ENCODE data around the gene MARK1.
"Not testable (repeated sequence)": the region's sequence is repeated elsewhere in the genome, so short reads cannot be mapped to it uniquely, and the experiment has no call there.

The MARK1 gene

GRCh38 chr1:220628431-220628830, 100.5 kb downstream of the MARK1 start:
- no peak for DNase-seq (ENCODE audit: low read depth)

- DNase-seq (ENCODE audit: low read depth) = no peak
Measured at GRCh38 chr1:220631238-220631815, 103.4 kb downstream of the MARK1 start.

GRCh38 chr1:220637759-220638158, 109.8 kb downstream of the MARK1 start:
- DNase-seq (ENCODE audit: low read depth) = no peak

- no peak for DNase-seq (ENCODE audit: low read depth)
Measured at GRCh38 chr1:220642285-220642684, 114.3 kb downstream of the MARK1 start.

- no peak for DNase-seq (ENCODE audit: low read depth)
Measured at GRCh38 chr1:220652995-220653394, 125.1 kb downstream of the MARK1 start.

GRCh38 chr1:220655509-220655908, 127.6 kb downstream of the MARK1 start:
- DNase-seq (ENCODE audit: low read depth) = no peak

- DNase-seq (ENCODE audit: low read depth) = no peak
Measured at GRCh38 chr1:220655961-220656740, 128.2 kb downstream of the MARK1 start.

- no peak for DNase-seq (ENCODE audit: low read depth)
Measured at GRCh38 chr1:220666349-220666748, 138.4 kb downstream of the MARK1 start.

- no peak for DNase-seq (ENCODE audit: low read depth)
Measured at GRCh38 chr1:220669005-220669404, 141.1 kb downstream of the MARK1 start.

- DNase-seq (ENCODE audit: low read depth) = no peak
Measured at GRCh38 chr1:220670365-220670764, 142.4 kb downstream of the MARK1 start.

GRCh38 chr1:220673921-220674320, 146.0 kb downstream of the MARK1 start:
- DNase-seq (ENCODE audit: low read depth) = no peak

- DNase-seq (ENCODE audit: low read depth) = no peak
Measured at GRCh38 chr1:220677251-220677650, 149.3 kb downstream of the MARK1 start.

- DNase-seq (ENCODE audit: low read depth) = no peak
Measured at GRCh38 chr1:220680085-220680687, 152.2 kb downstream of the MARK1 start.

GRCh38 chr1:220681220-220681880, 153.4 kb downstream of the MARK1 start:
- DNase-seq (ENCODE audit: low read depth) = no peak

GRCh38 chr1:220682901-220683576, 155.1 kb downstream of the MARK1 start:
- no peak for DNase-seq (ENCODE audit: low read depth)

- not testable (repeated sequence) for DNase-seq (ENCODE audit: low read depth)
Measured at GRCh38 chr1:220683716-220684115, 155.8 kb downstream of the MARK1 start.

GRCh38 chr1:220684890-220685289, 157.0 kb downstream of the MARK1 start:
- no peak for DNase-seq (ENCODE audit: low read depth)

GRCh38 chr1:220685879-220686278, 157.9 kb downstream of the MARK1 start:
- DNase-seq (ENCODE audit: low read depth) = no peak

- no peak for DNase-seq (ENCODE audit: low read depth)
Measured at GRCh38 chr1:220687809-220688208, 159.9 kb downstream of the MARK1 start.

- no peak for DNase-seq (ENCODE audit: low read depth)
Measured at GRCh38 chr1:220689666-220690065, 161.7 kb downstream of the MARK1 start.

GRCh38 chr1:220690140-220691052, 162.5 kb downstream of the MARK1 start, which contains the start of gene C1orf115:
Gene C1orf115, plus strand, starts transcription at chr1:220690363. Its CDS starts 40 bp downstream, at chr1:220690403.
- DNase-seq (ENCODE audit: low read depth) = peak; percentile 46
